Spleen (tissue), 11 donors: ENCODE measurements around the gene APOA4. TPM values are rescaled to one million over a fixed set of nuclear protein-coding genes. Genes with fewer than 3 reads are reported as not detected.

Experiments used
- DNase-seq: peaks from one replicate; pipeline ENCODE4 v3.0.0-alpha.2; 2020
- H3K27ac ChIP-seq, 8 donors: fragments of 200-600 bp; sonication (generic) in 7 of 8; 1 replicate in 4 of 8; 2 replicates in 4 of 8; pipeline versions ENCODE4 v1.5.0 to v1.8.0; 2016 to 2021; ENCODE audit warnings: inconsistent platforms in 4 of 8, mild to moderate bottlenecking in 4 of 8, moderate library complexity in 1 of 8
- H3K27me3 ChIP-seq, 7 donors: fragments of 200-600 bp; sonication (generic) in 6 of 7; replicated peaks in 1 of 7; 1 replicate in 4 of 7; 2 replicates in 3 of 7; pipeline versions ENCODE4 v1.5.0 to v1.8.0; 2016 to 2021; ENCODE audit warnings: inconsistent platforms in 3 of 7, mild to moderate bottlenecking in 1 of 7
- H3K36me3 ChIP-seq, 6 donors: fragments of 200-600 bp; sonication (generic) in 5 of 6; 1 replicate in 4 of 6; 2 replicates in 2 of 6; pipeline versions ENCODE4 v1.5.0 to v1.8.0; 2016 to 2021; ENCODE audit warnings: inconsistent platforms in 2 of 6
- H3K4me1 ChIP-seq, 6 donors: fragments of 200-600 bp; sonication (generic) in 5 of 6; 1 replicate in 3 of 6; 2 replicates in 3 of 6; pipeline versions ENCODE4 v1.5.0 to v1.8.0; 2016 to 2021; ENCODE audit warnings: inconsistent platforms in 3 of 6
- H3K4me3 ChIP-seq, 8 donors: fragments of 200-600 bp; sonication (generic) in 7 of 8; 1 replicate in 4 of 8; 2 replicates in 4 of 8; pipeline versions ENCODE4 v1.5.0 to v1.8.0; 2016 to 2021; ENCODE audit warnings: inconsistent platforms in 4 of 8, mild to moderate bottlenecking in 4 of 8, moderate library complexity in 2 of 8
- H3K9me3 ChIP-seq, 8 donors: fragments of 200-600 bp; sonication (generic) in 7 of 8; 1 replicate in 4 of 8; 2 replicates in 4 of 8; pipeline versions ENCODE4 v1.5.0 to v1.8.0; 2016 to 2021; ENCODE audit warnings: inconsistent platforms in 4 of 8
- POLR2A ChIP-seq, 3 donors: fragments of 450-650 bp; IDR thresholded peaks; one replicate each; pipeline ENCODE4 v1.5.1; 2017; ENCODE audit warnings: antibody characterized with exemption in 3 of 3, mild to moderate bottlenecking in 1 of 3
- POLR2AphosphoS5 ChIP-seq, 3 donors: sonication (generic); formaldehyde crosslinking; IDR thresholded peaks; one replicate each; pipeline ENCODE4 v1.5.1; 2017; ENCODE audit warnings: antibody characterized with exemption in 3 of 3
- WGBS, 5 donors: extraction: QIAGEN DNeasy Blood & Tissue Kit in 3 of 5; methylation state at CpG; one replicate each; pipeline versions ENCODE4 v1.1.5 to v1.1.7; 2013 to 2018; 5-methylcytosine and 5-hydroxymethylcytosine counted together
- intact Hi-C: fragments of 100-400 bp; cut with DNase I; formaldehyde crosslinking; loops from one replicate; pipeline ENCODE4 v1.15.0; 2023; ENCODE audit warnings: low total_unique reads
- polyA plus RNA-seq, 3 donors: library from polyadenylated mRNA; stranded (reverse); fragments of 200-250 nt; gene quantifications; one replicate each; pipeline ENCODE4 v1.2.1, GENCODE V29; 2013
- total RNA-seq, 7 donors: library from RNA; depleted of rRNA in 3 of 7; stranded (reverse); fragments of >200 nt in 3 of 7; fragmentation: NEBNext Ultra II Directional in 4 of 7; extraction: Animal tissue kit (Norgen Biotek cat#: 25700) in 4 of 7; gene quantifications; one replicate each; pipeline versions ENCODE4 v1.1.0 to v1.2.1, GENCODE V29; 2016 to 2021
- TF ChIP-seq, protein P1 (sequence below), 11 experiments: fragments of 200-600 bp in 7 of 11; fragments of 450-650 bp in 4 of 11; sonication (generic) in 4 of 11; IDR thresholded peaks in 8 of 11; conservative IDR thresholded peaks in 3 of 11; 1 replicate in 7 of 11; 2 replicates in 4 of 11; pipeline versions ENCODE4 v1.4.0 to v1.8.0; 2016 to 2021; ENCODE audit warnings: antibody characterized with exemption in 11 of 11, inconsistent platforms in 4 of 11, mild to moderate bottlenecking in 1 of 11
- donor health status: healthy with polysubstance abuse.
- donor health status: DM: no; HTN: no; CAD: no; lungs with moderate emphysema.
- donor health status: DM: no; HTN: no; CAD: no.
- donor health status: Bipolar disorder and iron deficiency.
- donor health status: healthy.
- donor health status: DM: no; HTN: no; CAD: no.
- donor health status: DM: yes; HTN: yes; CAD: no.

APOA4 gene
- total and polyA plus RNA-seq, 10 donors: 0.05 to 0.16 TPM; not detected in 8

DNA sequence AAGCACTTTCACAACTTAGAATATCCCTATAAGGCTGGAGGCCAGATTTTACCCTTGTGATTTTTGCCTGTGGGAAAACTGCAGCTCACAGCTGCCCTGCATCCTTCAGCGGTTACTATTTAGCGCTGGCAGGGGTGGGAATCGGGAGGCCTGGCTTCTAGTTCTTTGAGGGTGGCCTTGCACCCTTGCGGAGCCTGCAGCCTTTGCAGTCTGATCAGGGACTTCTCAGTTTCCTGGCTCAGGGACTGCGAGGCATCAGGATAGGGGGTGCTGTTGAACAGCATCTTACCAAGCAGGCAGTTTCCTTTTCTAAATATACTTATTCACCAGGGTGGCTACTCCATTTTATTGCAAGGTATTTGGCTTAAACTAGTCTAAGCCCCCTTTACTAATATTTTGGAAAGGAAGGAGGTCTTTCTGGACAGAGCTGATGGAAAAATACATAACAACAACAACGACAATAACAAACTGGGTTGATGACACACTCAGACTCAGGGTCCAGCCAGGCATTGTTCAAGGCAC is 17.2 kb upstream of the APOA4 start:
- Histone ChIP-seq H3K4me1 (peaks cover 6 to 31% (median 16%) of the 10 kb centered on the region in 6 donors), H3K4me3 (no peak overlapping the region), H3K27me3 (peaks cover 0 to 5% (median 0%) of the 10 kb centered on the region in 7 donors), H3K36me3 (peaks cover 0 to 29% (median 19%) of the 10 kb centered on the region in 6 donors), H3K9me3 (no peaks in the 10 kb centered on the region), H3K27ac (no peak overlapping the region)
- intact Hi-C loops: no loop called here
- TF ChIP-seq POLR2A (IDR thresholded peaks at IDR 0.05): no peak
- TF ChIP-seq, protein P1, sequence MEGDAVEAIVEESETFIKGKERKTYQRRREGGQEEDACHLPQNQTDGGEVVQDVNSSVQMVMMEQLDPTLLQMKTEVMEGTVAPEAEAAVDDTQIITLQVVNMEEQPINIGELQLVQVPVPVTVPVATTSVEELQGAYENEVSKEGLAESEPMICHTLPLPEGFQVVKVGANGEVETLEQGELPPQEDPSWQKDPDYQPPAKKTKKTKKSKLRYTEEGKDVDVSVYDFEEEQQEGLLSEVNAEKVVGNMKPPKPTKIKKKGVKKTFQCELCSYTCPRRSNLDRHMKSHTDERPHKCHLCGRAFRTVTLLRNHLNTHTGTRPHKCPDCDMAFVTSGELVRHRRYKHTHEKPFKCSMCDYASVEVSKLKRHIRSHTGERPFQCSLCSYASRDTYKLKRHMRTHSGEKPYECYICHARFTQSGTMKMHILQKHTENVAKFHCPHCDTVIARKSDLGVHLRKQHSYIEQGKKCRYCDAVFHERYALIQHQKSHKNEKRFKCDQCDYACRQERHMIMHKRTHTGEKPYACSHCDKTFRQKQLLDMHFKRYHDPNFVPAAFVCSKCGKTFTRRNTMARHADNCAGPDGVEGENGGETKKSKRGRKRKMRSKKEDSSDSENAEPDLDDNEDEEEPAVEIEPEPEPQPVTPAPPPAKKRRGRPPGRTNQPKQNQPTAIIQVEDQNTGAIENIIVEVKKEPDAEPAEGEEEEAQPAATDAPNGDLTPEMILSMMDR (IDR thresholded peaks at IDR 0.05 in 8 of 11, conservative IDR thresholded peaks at IDR 0.05 in 3 of 11): no peak
- no peak for TF ChIP-seq POLR2AphosphoS5 (IDR thresholded peaks at IDR 0.05)
- 61 to 72% (median 66%) methylated on average over 6 of the region's 6 CpGs for WGBS, 5 donors
- DNase-seq: peak; percentile 52

DNA sequence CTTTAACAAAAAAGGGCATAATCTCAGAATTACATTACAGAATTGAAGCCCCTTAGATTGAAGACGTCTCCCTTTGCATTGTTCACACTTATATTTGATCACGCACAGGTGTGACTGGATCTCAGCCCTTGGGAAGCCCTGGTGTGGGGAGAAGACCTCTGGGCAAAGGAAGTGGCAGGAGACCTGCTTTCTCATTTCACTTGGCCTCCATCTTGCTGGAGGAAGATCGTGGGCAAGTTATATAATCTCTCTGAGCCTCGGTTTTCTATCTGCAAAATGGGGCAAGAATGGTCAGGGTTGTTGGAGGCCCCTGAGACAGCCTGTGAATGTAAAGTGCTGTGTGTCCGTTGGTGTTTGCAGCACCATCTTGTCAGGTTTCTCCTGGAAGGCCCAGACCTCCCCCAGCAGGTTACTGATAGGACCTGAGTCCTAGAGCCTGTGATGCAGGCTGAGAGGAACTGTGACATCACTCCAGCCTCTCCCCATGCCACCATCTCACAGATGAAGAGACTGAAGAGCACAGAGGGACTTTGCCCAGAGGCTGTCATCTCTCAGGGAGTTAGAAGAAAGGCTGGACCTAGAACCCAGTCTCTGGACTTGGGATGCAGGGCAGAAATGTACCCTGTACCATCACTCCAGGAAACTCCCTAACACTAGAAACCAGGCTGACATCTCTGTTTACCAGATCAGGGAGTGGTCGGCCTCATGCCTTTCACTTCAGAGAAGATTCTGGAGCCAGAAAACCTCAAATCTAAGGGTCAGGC is 15.4 kb upstream of the APOA4 start:
- Histone ChIP-seq H3K9me3 (no peaks in the 10 kb centered on the region), H3K4me1 (peaks cover 9 to 39% (median 22%) of the 10 kb centered on the region in 6 donors), H3K27ac (no peak overlapping the region), H3K27me3 (peaks cover 0 to 8% (median 0%) of the 10 kb centered on the region in 7 donors), H3K4me3 (no peak overlapping the region), H3K36me3 (peaks cover 0 to 11% (median 4%) of the 10 kb centered on the region in 6 donors)
- 82 to 92% (median 88%) methylated on average over 5 to 6 of the region's 6 CpGs for WGBS, 5 donors
- intact Hi-C loops: no loop called here
- no peak for DNase-seq
- no peak for TF ChIP-seq POLR2A (IDR thresholded peaks at IDR 0.05)
- TF ChIP-seq, protein P1 (IDR thresholded peaks at IDR 0.05 in 8 of 11, conservative IDR thresholded peaks at IDR 0.05 in 3 of 11): no peak
- TF ChIP-seq POLR2AphosphoS5 (IDR thresholded peaks at IDR 0.05): no peak

DNA sequence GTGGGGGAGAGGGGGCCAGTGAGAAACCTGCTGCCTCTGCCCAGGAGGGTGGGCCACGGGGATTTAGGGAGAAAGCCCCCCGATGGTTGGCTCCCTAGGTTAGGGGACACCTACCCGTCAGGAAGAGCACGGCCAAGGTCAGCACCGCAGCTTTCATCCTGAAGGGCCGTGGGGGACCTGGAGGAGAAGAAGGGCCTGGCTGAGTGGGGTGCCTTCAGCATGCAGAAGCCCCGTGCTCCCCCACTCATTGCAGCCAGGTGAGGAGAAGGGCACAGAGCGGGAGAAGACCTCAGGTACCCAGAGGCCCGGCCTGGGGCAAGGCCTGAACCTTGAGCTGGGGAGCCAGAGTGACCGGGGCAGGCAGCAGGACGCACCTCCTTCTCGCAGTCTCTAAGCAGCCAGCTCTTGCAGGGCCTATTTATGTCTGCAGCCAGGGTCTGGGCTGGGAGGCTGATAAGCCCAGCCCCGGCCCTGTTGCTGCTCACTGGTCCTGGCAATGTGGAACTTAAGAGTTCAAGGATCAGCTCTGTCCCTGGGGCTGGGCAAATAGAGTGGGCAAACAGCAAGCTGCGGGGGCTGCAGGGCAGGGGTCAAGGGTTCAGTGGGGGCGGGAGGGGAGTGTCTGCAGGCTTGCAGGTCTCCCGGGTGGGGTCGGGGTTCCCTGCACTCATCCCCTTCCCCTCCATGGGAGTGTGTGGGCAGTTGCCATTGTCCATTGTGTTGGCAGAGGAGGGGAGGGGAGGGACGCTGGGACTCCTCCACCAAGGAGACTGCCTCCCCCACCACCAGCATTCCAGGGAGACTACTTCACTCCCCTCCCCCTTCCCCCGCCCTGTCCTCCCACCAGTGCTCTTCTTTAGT is 14.4 kb upstream of the APOA4 start, which contains the start of gene APOA1:
Gene APOA1, minus strand, starts transcription at position 392 of the 861 bp plus-strand sequence. Its CDS starts 235 bp downstream, at position 157.
- peaks cover 0 to 8% (median 0%) of the 10 kb centered on the region in 7 donors for H3K27me3 ChIP-seq
- H3K4me3 ChIP-seq: no peak within 1 kb of the TSS
- DNase-seq: peak; percentile 69
- peaks cover 0 to under 1% (median 0%) of the 10 kb centered on the region in 6 donors for H3K36me3 ChIP-seq
- intact Hi-C loops: no loop called here
- WGBS, 5 donors: 62 to 85% (median 82%) methylated on average over 16 to 19 of the region's 19 CpGs
- H3K27ac ChIP-seq: peak within 1 kb of the TSS in 3 of 8 donors; percentile 66 to 81 (median 72)
- H3K9me3 ChIP-seq: no peaks in the 10 kb centered on the region
- H3K4me1 ChIP-seq: peaks cover 9 to 39% (median 22%) of the 10 kb centered on the region in 6 donors
- TF ChIP-seq POLR2A (IDR thresholded peaks at IDR 0.05) (no peak), POLR2AphosphoS5 (IDR thresholded peaks at IDR 0.05) (no peak)

DNA sequence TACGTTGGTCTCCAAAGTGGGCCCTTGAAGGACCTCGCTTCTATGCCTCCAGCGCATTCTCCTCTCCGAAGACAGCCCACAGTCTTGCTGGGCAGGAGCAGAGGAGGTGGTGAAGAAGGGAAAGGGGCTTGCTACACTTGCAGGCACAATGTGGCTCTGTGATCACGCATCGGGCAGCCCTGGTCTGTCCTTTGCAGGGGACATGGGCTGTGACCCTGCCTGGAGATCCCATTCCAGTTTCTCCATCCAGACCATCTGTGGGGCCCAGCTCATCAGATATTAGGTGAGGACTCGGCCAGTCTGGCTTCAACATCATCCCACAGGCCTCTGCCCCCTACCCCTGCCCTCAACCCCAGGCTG is 13.5 kb upstream of the APOA4 start:
- intact Hi-C loops: no loop called here
- DNase-seq: peak; percentile 65
- H3K27me3 ChIP-seq: peaks cover 0 to 8% (median 0%) of the 10 kb centered on the region in 7 donors
- no peak overlapping the region for H3K4me3 ChIP-seq
- TF ChIP-seq, protein P1 (IDR thresholded peaks at IDR 0.05 in 8 of 11, conservative IDR thresholded peaks at IDR 0.05 in 3 of 11): no peak
- TF ChIP-seq POLR2A (IDR thresholded peaks at IDR 0.05): no peak
- TF ChIP-seq POLR2AphosphoS5 (IDR thresholded peaks at IDR 0.05): no peak
- H3K27ac ChIP-seq: peak overlapping the region in 3 of 8 donors; percentile 66 to 81 (median 72)
- peaks cover 9 to 39% (median 22%) of the 10 kb centered on the region in 6 donors for H3K4me1 ChIP-seq
- H3K36me3 ChIP-seq: no peaks in the 10 kb centered on the region
- 73 to 96% (median 88%) methylated on average over 7 of the region's 7 CpGs for WGBS, 5 donors
- no peaks in the 10 kb centered on the region for H3K9me3 ChIP-seq
